Hematopoietic multipotent progenitor cell treated with erythropoietin and hydrocortisone succinate and interleukin-3 and kit ligand, for 6 days (in vitro differentiated cells): ENCODE results near the gene YJEFN3.

ENCODE experiments used
- DNase-seq: peaks from one replicate; pipeline ENCODE4 v3.0.0-alpha.2; 2015

Gene YJEFN3

GRCh38 chr19:19558055-19558454 lies 29.3 kb downstream of the YJEFN3 start:
- DNase-seq = no peak

GRCh38 chr19:19558636-19559035 lies 29.9 kb downstream of the YJEFN3 start:
- no peak for DNase-seq

- DNase-seq = no peak
Measured at GRCh38 chr19:19559931-19560330, 31.2 kb downstream of the YJEFN3 start.

GRCh38 chr19:19561946-19562664 lies 33.4 kb downstream of the YJEFN3 start:
- no peak for DNase-seq

- no peak for DNase-seq
Measured at GRCh38 chr19:19562665-19563347, 34.1 kb downstream of the YJEFN3 start.

- no peak for DNase-seq
Measured at GRCh38 chr19:19563348-19563848, 34.7 kb downstream of the YJEFN3 start.

GRCh38 chr19:19566306-19566705 lies 37.6 kb downstream of the YJEFN3 start:
- no peak for DNase-seq

- no peak for DNase-seq
Measured at GRCh38 chr19:19567391-19567790, 38.7 kb downstream of the YJEFN3 start.

- DNase-seq = no peak
Measured at GRCh38 chr19:19568802-19569756, 40.4 kb downstream of the YJEFN3 start.

GRCh38 chr19:19570571-19570970 lies 41.9 kb downstream of the YJEFN3 start:
- DNase-seq = peak; percentile 72

GRCh38 chr19:19571071-19571786 lies 42.5 kb downstream of the YJEFN3 start:
- DNase-seq = peak; percentile 72

GRCh38 chr19:19575411-19575810 lies 46.7 kb downstream of the YJEFN3 start:
- no peak for DNase-seq

GRCh38 chr19:19578252-19578651 lies 49.5 kb downstream of the YJEFN3 start:
- DNase-seq = no peak

- DNase-seq = no peak
Measured at GRCh38 chr19:19579533-19580361, 51.0 kb downstream of the YJEFN3 start.

GRCh38 chr19:19580418-19580817 lies 51.7 kb downstream of the YJEFN3 start:
- DNase-seq = no peak

- no peak for DNase-seq
Measured at GRCh38 chr19:19581391-19581790, 52.7 kb downstream of the YJEFN3 start.

- DNase-seq = no peak
Measured at GRCh38 chr19:19582471-19582870, 53.8 kb downstream of the YJEFN3 start.

GRCh38 chr19:19584356-19584755 lies 55.6 kb downstream of the YJEFN3 start:
- no peak for DNase-seq
